Measurements from ENCODE around the gene DIS3L2. TPM values are rescaled to one million over a fixed set of nuclear protein-coding genes. Genes with fewer than 3 reads are reported as not detected.

The DIS3L2 gene
- total RNA-seq, 1 donor from 2014 or later, result 34.3 TPM

DNA sequence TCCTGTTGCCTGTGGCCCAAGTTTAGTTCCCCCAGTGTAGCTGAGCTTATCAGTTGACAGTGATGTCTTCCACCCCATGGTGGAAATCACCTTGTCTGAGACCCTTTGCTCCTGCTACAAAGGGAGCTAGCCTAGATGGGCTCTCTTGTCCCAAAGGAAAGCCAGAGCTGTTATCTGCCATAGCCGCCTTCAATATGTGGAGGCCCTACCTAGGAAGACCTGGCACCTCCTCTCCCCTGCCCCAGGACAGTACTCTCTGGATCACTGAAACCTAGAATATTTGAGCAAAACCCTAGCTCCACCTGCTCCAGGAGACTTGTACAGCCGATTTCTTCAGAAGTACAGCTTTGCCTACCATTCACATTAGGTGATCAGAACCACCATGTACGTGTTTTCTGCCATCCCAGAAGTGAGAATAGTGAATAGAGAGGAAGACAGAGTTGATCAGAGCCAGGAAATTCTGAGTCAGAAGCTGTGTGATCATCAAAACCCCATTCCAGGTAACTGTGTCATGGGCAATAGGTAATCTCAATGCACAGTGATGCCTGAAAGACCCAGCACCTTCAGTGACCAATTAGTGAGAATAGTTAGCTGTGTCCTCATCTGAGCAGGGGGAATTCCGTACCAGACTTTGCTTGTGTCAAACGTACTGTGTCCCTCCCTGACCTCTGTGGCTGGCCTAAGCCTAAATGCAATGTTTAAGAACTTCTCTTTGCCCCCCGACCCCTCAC is 278.6 kb downstream of the DIS3L2 start:
- Mint-ChIP-seq H3K4me1 (ENCODE audit: unreplicated experiment) (peaks cover 11% of the 10 kb centered on the region), H3K4me3 (ENCODE audit: unreplicated experiment) (no peak overlapping the region), H3K36me3 (ENCODE audit: unreplicated experiment) (peaks cover 13% of the 10 kb centered on the region), H3K27me3 (ENCODE audit: unreplicated experiment) (no peaks in the 10 kb centered on the region), H3K9me3 (ENCODE audit: unreplicated experiment) (no peaks in the 10 kb centered on the region), H3K27ac (ENCODE audit: unreplicated experiment) (no peak overlapping the region)
- TF ChIP-seq, protein P1, sequence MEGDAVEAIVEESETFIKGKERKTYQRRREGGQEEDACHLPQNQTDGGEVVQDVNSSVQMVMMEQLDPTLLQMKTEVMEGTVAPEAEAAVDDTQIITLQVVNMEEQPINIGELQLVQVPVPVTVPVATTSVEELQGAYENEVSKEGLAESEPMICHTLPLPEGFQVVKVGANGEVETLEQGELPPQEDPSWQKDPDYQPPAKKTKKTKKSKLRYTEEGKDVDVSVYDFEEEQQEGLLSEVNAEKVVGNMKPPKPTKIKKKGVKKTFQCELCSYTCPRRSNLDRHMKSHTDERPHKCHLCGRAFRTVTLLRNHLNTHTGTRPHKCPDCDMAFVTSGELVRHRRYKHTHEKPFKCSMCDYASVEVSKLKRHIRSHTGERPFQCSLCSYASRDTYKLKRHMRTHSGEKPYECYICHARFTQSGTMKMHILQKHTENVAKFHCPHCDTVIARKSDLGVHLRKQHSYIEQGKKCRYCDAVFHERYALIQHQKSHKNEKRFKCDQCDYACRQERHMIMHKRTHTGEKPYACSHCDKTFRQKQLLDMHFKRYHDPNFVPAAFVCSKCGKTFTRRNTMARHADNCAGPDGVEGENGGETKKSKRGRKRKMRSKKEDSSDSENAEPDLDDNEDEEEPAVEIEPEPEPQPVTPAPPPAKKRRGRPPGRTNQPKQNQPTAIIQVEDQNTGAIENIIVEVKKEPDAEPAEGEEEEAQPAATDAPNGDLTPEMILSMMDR (IDR thresholded peaks at IDR 0.05), result no peak
- peak; percentile 34 for DNase-seq (ENCODE audit: extremely low spot score, unreplicated experiment)

DNA sequence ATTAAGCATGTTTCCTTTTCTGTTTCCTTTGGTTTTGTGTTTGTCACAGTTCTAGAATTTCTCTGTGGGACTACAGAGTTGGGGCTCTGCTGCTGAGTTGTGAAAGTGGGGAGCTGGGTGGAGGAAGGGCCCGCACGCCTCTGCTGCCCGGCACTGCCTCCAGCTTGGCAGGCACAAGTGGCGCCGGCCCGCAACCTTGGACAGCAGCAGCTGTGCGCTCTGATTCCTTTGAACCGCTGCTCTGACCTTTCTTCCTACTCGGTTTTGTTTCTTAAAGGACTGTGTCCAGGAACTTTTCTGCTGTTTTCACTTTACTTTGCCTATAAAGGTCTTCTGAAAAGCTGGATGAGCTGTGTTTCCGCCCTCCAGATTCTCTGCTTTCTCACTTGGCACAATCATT is 279.4 kb downstream of the DIS3L2 start:
- H3K4me1 Mint-ChIP-seq (ENCODE audit: unreplicated experiment), result peaks cover 3% of the 10 kb centered on the region
- peaks cover 13% of the 10 kb centered on the region for H3K36me3 Mint-ChIP-seq (ENCODE audit: unreplicated experiment)
- TF ChIP-seq, protein P1 (IDR thresholded peaks at IDR 0.05), result no peak
- H3K27ac Mint-ChIP-seq (ENCODE audit: unreplicated experiment), result no peak overlapping the region
- no peaks in the 10 kb centered on the region for H3K9me3 Mint-ChIP-seq (ENCODE audit: unreplicated experiment)
- no peak overlapping the region for H3K4me3 Mint-ChIP-seq (ENCODE audit: unreplicated experiment)
- DNase-seq (ENCODE audit: extremely low spot score, unreplicated experiment), result peak; percentile 68
- no peaks in the 10 kb centered on the region for H3K27me3 Mint-ChIP-seq (ENCODE audit: unreplicated experiment)

DNA sequence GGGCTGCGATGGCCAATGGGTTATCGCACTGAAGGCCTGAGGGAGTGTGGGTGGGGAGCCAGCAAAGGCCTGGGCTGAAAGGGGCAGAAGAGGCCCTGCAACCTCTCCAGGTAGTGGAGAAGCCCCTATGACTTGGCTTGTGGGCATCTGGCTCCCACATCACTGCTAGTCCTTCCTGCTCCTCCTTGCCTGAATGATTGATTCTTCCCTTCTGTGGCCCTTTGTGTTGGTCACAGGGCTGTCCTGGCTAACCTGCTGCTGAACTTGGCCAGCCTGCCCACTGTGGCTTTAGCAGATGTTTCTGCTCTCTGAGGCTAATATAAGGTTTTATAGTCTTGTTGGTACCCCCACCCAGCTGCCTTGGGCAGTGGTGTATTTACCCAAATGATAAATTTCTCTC is 280.8 kb downstream of the DIS3L2 start:
- Mint-ChIP-seq H3K27ac (ENCODE audit: unreplicated experiment) (no peak overlapping the region), H3K27me3 (ENCODE audit: unreplicated experiment) (no peaks in the 10 kb centered on the region), H3K4me1 (ENCODE audit: unreplicated experiment) (no peaks in the 10 kb centered on the region), H3K4me3 (ENCODE audit: unreplicated experiment) (no peak overlapping the region), H3K9me3 (ENCODE audit: unreplicated experiment) (no peaks in the 10 kb centered on the region), H3K36me3 (ENCODE audit: unreplicated experiment) (peaks cover 13% of the 10 kb centered on the region)
- TF ChIP-seq, protein P1 (IDR thresholded peaks at IDR 0.05), result no peak
- DNase-seq (ENCODE audit: extremely low spot score, unreplicated experiment), result peak; percentile 64

DNA sequence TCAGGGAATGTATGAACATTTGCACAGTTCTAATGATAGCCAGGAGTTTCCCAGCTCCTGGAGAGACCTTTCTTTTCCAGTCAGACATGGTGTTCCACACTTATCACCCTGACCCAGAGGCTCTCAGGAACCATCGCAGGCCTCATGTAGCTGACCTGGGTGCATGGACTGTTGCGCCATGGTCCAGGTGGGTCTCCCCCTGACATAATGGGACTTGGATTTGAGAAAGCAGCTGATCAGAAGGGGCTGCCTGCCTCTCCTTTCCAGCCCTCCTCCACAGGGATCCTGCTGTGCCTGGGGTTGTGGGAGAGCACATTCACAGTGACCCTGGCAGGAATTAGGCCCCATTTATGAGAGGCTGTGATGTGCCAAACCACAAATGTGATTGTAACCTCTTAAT is 283.6 kb downstream of the DIS3L2 start:
- peaks cover 14% of the 10 kb centered on the region for H3K36me3 Mint-ChIP-seq (ENCODE audit: unreplicated experiment)
- H3K27ac Mint-ChIP-seq (ENCODE audit: unreplicated experiment), result no peak overlapping the region

DNA sequence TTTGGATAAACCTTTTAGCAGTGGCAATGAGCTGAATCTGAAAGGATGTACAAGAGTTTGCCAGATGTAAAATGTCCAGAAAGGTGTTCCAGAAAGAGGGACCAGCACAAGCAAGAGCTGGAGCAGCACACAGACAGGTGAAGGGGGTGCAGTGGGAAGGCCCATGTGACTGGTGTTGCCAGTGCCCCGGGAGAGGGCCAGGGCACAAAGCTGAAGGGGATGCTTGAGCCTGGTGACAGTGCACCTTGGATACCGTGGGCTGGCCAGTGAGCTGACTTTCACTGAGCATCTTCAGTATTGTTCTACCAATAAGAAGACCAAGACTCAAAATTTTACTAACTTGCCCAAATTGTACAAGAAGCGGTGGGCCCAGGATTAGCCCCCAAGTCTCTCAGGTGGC is 284.7 kb downstream of the DIS3L2 start:
- Mint-ChIP-seq H3K4me3 (ENCODE audit: unreplicated experiment) (no peak overlapping the region), H3K36me3 (ENCODE audit: unreplicated experiment) (peaks cover 19% of the 10 kb centered on the region)

More for the DNA sequence above, 283.6 kb downstream of the DIS3L2 start:
- DNase-seq (ENCODE audit: extremely low spot score, unreplicated experiment), result peak; percentile 51
- H3K27me3 Mint-ChIP-seq (ENCODE audit: unreplicated experiment), result no peaks in the 10 kb centered on the region
- no peaks in the 10 kb centered on the region for H3K4me1 Mint-ChIP-seq (ENCODE audit: unreplicated experiment)
- TF ChIP-seq, protein P1 (IDR thresholded peaks at IDR 0.05), result no peak
- H3K9me3 Mint-ChIP-seq (ENCODE audit: unreplicated experiment), result no peaks in the 10 kb centered on the region
- H3K4me3 Mint-ChIP-seq (ENCODE audit: unreplicated experiment), result no peak overlapping the region

More for the DNA sequence above, 284.7 kb downstream of the DIS3L2 start:
- Mint-ChIP-seq H3K27ac (ENCODE audit: unreplicated experiment) (no peak overlapping the region), H3K9me3 (ENCODE audit: unreplicated experiment) (no peaks in the 10 kb centered on the region), H3K4me1 (ENCODE audit: unreplicated experiment) (no peaks in the 10 kb centered on the region), H3K27me3 (ENCODE audit: unreplicated experiment) (no peaks in the 10 kb centered on the region)
- peak; percentile 59 for DNase-seq (ENCODE audit: extremely low spot score, unreplicated experiment)
- TF ChIP-seq, protein P1 (IDR thresholded peaks at IDR 0.05), result no peak
